COLO668 (cell line): ENCODE data around the gene IDH3A.

Experiments used
- DNase-seq: peaks from one replicate; lab custom pipeline; 2025; ENCODE audit not compliant: unreplicated experiment; lab: John Stamatoyannopoulos, UW

The IDH3A gene

GRCh38 chr15:78164010-78164409 is 14.8 kb downstream of the IDH3A start:
- no peak for DNase-seq

- peak; percentile 32 for DNase-seq
These were observed 18.2 kb downstream of the IDH3A start for GRCh38 chr15:78167227-78167888.

GRCh38 chr15:78168608-78169007 is 19.4 kb downstream of the IDH3A start:
- no peak for DNase-seq

- no peak for DNase-seq
These were observed 21.9 kb downstream of the IDH3A start for GRCh38 chr15:78170848-78171773.

GRCh38 chr15:78171864-78172472 is 22.8 kb downstream of the IDH3A start:
- no peak for DNase-seq

- no peak for DNase-seq
These were observed 25.2 kb downstream of the IDH3A start for GRCh38 chr15:78174401-78174800.

- no peak for DNase-seq
These were observed 26.2 kb downstream of the IDH3A start for GRCh38 chr15:78175330-78175729.

- peak; percentile 26 for DNase-seq
These were observed 28.3 kb downstream of the IDH3A start for GRCh38 chr15:78177447-78177873.

- peak; percentile 4 for DNase-seq
These were observed 28.9 kb downstream of the IDH3A start for GRCh38 chr15:78178064-78178463.

GRCh38 chr15:78179286-78179840 is 30.2 kb downstream of the IDH3A start:
- DNase-seq = no peak

GRCh38 chr15:78179906-78180305 is 30.7 kb downstream of the IDH3A start:
- DNase-seq = no peak

- no peak for DNase-seq
These were observed 33.2 kb downstream of the IDH3A start for GRCh38 chr15:78182336-78182700.

GRCh38 chr15:78182821-78183220 is 33.7 kb downstream of the IDH3A start:
- DNase-seq = no peak

GRCh38 chr15:78192826-78193594 is 43.8 kb downstream of the IDH3A start:
- DNase-seq = no peak

- no peak for DNase-seq
These were observed 44.8 kb downstream of the IDH3A start for GRCh38 chr15:78193731-78194567.

GRCh38 chr15:78194568-78194925 is 45.4 kb downstream of the IDH3A start:
- DNase-seq = no peak

- peak; percentile 44 for DNase-seq
These were observed 46.6 kb downstream of the IDH3A start for GRCh38 chr15:78195735-78196201.

GRCh38 chr15:78197632-78198031 is 48.5 kb downstream of the IDH3A start:
- DNase-seq = no peak

- DNase-seq = no peak
These were observed 51.2 kb downstream of the IDH3A start for GRCh38 chr15:78200276-78200930.
